GOT3 (cell line): Measurements from ENCODE around the gene UBE2H.

Source experiments
- DNase-seq: peaks from one replicate; lab custom pipeline; 2025; ENCODE audit warnings: mixed read lengths; lab: John Stamatoyannopoulos, UW

The UBE2H gene

GRCh38 chr7:129786825-129787563 is 165.8 kb downstream of the UBE2H start:
- DNase-seq = no peak

GRCh38 chr7:129785685-129786514 is 166.9 kb downstream of the UBE2H start:
- DNase-seq = no peak

- DNase-seq = no peak
Observed at GRCh38 chr7:129784783-129785684, 167.7 kb downstream of the UBE2H start.

GRCh38 chr7:129784437-129784782 is 168.3 kb downstream of the UBE2H start:
- DNase-seq = no peak

- DNase-seq = no peak
Observed at GRCh38 chr7:129783584-129783919, 169.2 kb downstream of the UBE2H start.

GRCh38 chr7:129782818-129783583 is 169.8 kb downstream of the UBE2H start:
- no peak for DNase-seq

- DNase-seq = no peak
Observed at GRCh38 chr7:129781928-129782817, 170.6 kb downstream of the UBE2H start.

GRCh38 chr7:129780974-129781927 is 171.5 kb downstream of the UBE2H start:
- no peak for DNase-seq
